ENCODE data around the gene GGT5.
"Not testable (repeated sequence)": the region's sequence is repeated elsewhere in the genome, so short reads cannot be mapped to it uniquely, and the experiment has no call there.

GGT5 gene

DNA sequence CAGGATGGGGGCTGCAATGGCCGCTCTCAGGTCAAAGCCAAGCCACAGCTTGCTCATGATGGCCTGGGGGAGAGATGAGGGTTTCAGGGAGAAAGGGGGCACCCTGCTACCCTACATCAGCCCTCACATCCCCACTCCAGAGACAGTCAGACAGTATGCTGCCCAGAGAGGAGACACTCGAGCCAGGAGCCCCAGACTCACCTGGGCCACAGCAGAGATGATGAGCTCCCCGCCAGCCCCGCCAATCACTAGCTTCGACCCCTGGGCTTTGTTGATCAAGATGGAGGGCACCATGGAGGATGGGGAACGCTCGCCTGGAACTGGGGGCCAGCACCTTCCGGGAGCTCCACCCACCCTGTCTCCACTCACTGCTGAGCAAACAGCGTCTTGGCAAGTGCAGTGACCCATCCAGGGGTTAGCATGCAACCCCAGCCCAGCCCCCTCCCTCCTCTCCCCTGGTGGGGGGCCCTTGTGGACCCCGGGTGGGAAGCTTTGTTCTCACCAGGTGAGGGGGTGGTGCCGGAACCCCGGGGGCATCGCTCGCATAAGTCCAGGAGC lies 19.8 kb downstream of the GGT5 start:
- DNase-seq = no peak
- TF ChIP-seq POLR2A (IDR thresholded peaks at IDR 0.05; ENCODE audit: low read length) (no peak), GATA1 (IDR thresholded peaks at IDR 0.05; ENCODE audit: low read depth, low read length) (no peak)

DNA sequence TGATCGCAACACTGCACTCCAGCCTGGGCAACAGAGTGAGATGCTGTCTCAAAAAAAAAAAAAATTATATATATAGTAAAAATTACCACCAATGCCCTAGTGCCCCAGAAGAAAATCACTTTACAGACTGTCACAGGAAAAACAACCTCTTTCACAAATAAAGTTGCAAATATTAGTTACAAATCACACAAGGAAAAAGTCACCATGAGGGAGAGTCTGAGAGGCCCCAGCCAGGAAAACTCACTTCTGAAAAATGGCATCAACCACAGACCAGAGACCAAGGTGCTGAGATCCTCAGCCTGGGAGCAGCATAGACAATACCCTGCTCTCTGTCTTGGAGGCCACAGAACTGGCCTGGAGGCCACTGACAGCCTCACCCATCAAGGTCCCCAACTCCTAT lies 20.4 kb downstream of the GGT5 start:
- no peak for DNase-seq
- no peak for TF ChIP-seq POLR2A (IDR thresholded peaks at IDR 0.05; ENCODE audit: low read length)
- no peak for TF ChIP-seq GATA1 (IDR thresholded peaks at IDR 0.05; ENCODE audit: low read depth, low read length)

DNA sequence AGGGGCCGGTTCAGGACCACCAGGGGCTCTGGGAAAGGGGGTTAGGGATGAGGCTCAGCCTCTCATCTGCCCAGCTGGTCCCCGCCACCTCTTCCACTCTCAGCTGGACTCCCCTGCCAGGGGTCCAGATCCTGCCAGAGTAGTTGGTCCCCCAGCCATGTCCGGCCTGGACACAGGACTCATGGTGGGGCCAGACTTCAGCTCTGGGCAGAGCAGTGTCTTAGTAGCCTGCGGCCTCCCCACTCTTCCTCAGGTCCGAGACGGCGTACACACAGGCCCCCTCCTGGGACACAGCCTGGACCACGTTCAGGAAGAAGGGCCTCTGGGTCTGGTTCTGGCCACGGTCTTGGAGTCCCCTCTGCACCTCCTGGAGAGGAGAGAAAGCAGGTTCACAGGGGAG lies 25.1 kb downstream of the GGT5 start:
- TF ChIP-seq POLR2A (IDR thresholded peaks at IDR 0.05; ENCODE audit: low read length) = no peak
- no peak for TF ChIP-seq GATA1 (IDR thresholded peaks at IDR 0.05; ENCODE audit: low read depth, low read length)
- no peak for DNase-seq

DNA sequence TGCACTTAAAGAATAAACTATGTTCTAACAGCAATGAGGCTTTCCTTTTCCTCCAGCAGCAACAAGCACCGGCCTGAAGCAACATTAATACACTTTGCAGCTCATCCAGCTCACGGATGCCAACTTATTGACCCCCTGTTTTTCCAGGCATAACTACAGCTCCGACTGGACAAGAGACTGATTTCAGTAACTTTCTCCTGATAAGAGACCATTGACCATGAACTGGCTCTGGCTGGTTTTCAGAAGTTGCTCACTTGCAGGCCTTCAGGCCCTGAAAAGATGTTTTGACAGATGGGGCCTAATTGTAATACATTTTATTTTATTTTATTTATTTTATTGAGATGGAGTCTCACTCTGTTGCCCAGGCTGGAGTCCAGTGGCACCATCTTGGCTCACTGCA lies 27.5 kb downstream of the GGT5 start:
- DNase-seq = no peak

DNA sequence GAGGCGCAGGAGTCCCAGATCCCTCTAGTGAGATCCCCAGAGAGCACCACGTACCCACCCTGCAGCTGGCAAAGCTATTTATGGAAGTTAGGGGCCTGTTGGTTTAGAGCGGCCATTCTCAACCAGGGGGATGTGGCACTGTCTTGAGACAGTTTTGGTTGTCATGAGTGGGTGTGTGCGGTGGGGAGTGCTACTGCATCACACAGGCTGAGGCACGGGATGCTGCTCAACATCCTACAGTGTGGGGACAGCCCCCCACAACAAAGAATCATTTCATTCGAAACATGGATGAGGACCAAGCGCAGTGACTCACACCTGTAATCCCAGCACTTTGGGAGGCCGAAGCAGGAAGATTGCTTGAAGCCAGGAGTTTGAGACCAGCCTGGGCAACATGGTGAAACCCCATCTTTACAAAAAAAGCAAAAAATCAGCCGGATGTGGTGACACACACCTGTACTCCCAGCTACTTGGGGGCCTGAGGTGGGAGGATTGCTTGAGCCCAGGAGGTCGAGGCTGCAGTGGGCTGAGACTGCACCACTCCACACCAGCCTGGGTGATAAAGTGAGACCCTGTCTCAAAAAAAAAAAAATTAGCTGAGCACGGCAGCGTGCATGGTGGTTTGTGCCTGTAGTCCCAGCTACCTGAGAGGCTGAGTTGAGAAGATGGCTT lies 28.2 kb downstream of the GGT5 start:
- TF ChIP-seq POLR2A (IDR thresholded peaks at IDR 0.05; ENCODE audit: low read length) = no peak
- TF ChIP-seq GATA1 (IDR thresholded peaks at IDR 0.05; ENCODE audit: low read depth, low read length) = no peak
- no peak for DNase-seq

More for the DNA sequence above, 27.5 kb downstream of the GGT5 start:
- TF ChIP-seq GATA1 (IDR thresholded peaks at IDR 0.05; ENCODE audit: low read depth, low read length) (no peak), POLR2A (IDR thresholded peaks at IDR 0.05; ENCODE audit: low read length) (no peak)

DNA sequence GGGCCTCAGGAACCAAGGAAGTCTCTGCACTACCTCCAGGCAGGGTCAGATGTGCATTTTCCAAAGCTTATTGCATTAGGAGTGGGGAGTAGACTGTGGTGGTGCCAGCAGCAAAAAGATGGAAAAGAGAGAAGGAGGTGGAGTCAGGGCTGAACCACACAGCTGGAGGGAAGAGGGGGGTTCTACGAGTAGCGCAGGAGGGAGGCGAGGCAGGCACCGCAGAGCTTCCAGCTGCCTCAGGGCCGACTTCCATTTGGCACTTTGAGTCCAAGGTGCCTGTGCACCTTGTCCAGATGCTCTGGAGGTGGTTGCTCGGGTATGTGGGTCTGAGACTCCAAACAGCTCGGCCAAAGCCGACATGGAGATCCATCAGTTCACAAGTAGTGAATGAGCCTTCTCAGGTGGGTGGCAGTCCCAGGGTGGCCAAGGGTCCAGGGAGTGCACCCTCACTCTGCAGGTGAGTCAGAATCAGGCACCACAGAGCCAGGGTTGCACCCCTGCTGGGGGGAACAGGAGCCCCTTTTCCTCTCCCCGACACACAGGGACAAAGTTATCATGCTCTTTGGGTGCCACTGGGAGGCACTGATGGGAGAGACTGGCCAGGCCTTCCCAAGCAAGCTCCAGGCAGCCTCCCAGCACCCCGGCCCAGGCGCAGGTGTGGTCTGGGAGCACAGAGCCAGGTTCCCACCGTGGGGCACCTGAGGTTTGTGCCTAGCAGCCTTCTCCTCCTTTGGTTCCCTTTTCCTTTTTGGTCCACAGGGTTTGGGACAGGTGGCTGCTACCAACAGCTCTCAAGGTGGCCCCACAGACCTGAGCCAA lies 30.2 kb downstream of the GGT5 start:
- TF ChIP-seq POLR2A (IDR thresholded peaks at IDR 0.05; ENCODE audit: low read length) (no peak), GATA1 (IDR thresholded peaks at IDR 0.05; ENCODE audit: low read depth, low read length) (no peak)
- DNase-seq = no peak

DNA sequence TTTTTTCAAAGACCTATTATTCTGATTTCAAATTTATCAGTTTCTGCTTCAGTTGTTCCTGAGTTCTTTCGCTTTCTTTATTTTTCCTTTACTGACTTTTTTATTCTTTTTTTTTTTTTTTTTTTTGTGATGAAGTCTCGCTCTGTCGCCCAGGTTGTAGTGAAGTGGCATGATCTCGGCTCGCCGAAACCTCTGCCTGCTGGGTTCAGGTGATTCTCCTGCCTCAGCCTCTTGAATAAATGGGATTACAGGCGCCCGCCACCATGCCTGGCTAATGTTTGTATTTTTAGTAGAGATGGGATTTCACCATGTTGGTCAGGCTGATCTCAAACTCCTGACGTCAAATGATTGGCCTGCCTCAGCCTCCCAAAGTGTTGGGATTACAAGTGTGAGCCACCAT lies 31.8 kb downstream of the GGT5 start:
- not testable (repeated sequence) for DNase-seq

DNA sequence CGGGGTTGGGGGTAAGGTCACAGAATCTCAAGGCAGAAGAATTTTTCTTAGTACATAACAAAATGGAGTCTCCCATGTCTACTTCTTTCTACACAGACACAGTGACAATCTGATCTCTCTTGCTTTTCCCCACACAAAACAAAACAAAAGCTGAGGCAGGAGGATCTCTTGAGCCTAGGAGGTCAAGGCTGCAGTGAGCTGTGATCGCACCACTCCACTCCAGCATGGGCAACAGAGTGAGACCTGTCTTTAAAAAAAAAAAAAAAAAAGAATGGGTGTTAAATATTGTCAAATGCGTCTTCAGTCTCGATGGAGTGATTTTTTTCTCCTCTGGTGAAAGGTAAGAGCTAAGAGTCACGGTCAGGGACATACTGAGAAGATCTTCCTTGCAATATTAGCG lies 33.2 kb downstream of the GGT5 start:
- not testable (repeated sequence) for DNase-seq

DNA sequence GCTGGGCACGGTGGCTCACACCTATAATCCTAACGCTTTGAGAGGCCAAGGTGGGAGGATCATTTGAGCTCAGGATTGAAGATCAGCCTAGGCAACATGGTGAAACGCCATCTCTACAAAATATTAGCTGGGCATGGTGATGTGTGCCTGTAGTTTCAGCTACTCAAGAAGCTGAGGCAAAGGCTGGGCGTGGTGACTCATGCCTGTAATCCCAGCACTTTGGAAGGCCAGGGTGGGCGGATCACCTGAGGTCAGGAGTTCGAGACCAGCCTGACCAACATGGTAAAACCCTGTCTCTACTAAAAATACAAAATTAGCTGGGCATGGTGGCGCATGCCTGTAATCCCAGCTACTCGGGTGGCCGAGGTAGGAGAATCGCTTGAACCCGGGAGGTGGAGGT lies 34.5 kb downstream of the GGT5 start:
- not testable (repeated sequence) for DNase-seq

DNA sequence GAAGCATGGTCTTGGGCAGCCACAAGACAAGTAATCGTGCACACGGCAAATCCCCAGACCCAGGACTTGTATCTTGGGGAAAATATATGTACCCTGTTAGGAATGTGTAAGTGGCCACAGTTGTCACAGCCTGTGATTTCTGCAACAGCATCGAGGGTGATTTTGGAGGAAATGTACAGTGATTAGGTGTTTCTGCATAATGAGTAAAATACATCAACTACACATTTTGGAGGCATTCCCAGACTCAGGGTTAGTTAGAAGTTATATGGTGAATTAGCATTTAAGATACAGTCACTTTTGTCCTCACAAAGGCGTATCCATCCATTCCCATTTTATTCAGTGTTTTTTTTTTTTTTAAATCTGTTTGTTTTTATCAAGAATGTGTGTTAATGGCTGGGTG lies 35.2 kb downstream of the GGT5 start:
- TF ChIP-seq POLR2A (IDR thresholded peaks at IDR 0.05; ENCODE audit: low read length) (no peak), GATA1 (IDR thresholded peaks at IDR 0.05; ENCODE audit: low read depth, low read length) (no peak)
- no peak for DNase-seq

DNA sequence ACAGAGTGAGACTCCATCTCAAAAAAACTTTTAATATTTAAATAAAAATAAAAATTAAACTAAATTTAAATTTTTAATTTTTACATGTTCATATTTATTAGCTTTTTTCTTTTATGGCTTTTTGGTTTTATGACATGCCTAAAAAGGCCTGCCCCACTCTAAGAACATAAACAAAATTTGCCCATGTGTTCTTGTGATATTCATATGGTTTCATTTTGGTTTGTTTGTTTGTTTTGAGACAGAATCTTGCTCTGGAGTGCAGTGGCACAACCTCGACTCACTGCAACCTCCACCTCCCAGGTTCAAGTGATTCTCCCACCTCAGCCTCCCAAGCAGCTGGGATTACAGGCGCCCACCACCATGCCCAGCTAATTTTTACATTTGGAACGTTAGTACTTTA lies 35.9 kb downstream of the GGT5 start:
- no peak for DNase-seq
- no peak for TF ChIP-seq GATA1 (IDR thresholded peaks at IDR 0.05; ENCODE audit: low read depth, low read length)
- no peak for TF ChIP-seq POLR2A (IDR thresholded peaks at IDR 0.05; ENCODE audit: low read length)

DNA sequence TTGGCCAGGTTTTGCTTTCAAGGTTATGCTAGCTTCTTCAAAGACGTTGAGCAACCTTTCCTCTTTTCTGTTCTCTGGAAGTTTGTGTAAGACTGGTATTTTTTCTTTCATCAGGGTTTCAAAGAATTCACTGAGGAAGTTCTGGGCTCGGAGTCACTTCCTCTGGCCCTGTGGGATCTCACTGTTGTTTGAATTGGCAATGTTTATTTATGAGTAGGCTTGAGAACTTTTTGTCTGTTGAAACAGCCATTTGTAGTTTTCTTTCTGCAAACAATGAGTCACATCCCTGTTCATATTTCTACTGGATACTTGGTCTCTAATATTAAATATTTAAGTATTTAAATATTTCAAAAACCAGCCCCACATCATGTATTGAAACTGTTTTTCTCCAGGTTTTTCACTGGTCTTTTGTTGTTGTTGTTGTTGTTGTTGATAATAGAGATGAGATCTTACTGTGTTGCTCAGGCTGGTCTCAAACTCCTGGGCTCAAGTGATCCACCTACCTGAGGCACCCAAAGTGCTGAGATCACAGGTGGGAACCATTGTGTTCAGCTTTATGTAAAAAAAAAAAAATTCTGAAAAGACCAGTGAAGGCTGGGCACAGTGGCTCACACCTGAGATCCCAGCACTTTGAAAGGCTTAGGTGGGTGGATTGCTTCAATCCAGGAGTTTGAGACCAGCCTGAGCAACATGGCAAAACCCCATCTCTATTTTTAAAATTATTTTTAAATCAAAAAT lies 36.7 kb downstream of the GGT5 start:
- no peak for TF ChIP-seq POLR2A (IDR thresholded peaks at IDR 0.05; ENCODE audit: low read length)
- no peak for DNase-seq

DNA sequence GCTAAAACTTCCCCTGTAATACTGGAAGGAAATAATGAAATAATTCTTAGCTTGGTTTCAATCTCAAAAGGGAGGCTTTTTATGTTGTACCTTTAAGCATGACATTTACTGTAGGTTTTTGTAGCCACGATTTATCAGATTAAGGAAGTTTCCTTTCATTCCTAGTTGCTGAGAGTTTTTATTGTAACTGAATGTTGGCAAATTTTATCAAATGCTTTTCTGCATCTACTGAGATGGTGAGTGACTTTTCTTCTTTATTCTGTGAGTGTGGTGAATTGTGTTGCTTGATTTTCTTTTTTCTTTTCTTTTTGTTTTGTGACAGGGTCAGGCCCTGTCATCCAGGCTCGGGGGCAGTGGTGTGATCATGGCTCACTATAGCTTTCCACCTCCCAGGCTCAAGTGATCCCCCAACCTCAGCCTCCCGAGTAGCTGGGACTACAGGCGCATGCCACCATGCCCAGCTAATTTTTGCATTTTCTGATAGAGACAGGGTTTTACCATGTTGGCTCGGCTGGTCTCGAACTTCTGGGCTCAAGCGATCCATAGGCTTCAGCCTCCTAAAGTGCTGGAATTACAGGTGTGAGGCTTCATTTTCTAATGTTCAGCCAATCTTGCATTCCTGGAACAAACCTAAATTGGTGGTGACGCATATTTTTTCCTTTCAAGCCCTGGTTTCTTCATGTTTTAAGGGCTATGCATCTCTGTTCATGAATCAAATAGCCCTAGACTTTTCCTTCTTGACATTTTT lies 37.4 kb downstream of the GGT5 start:
- DNase-seq = no peak
- TF ChIP-seq GATA1 (IDR thresholded peaks at IDR 0.05; ENCODE audit: low read depth, low read length) = no peak
- no peak for TF ChIP-seq POLR2A (IDR thresholded peaks at IDR 0.05; ENCODE audit: low read length)

DNA sequence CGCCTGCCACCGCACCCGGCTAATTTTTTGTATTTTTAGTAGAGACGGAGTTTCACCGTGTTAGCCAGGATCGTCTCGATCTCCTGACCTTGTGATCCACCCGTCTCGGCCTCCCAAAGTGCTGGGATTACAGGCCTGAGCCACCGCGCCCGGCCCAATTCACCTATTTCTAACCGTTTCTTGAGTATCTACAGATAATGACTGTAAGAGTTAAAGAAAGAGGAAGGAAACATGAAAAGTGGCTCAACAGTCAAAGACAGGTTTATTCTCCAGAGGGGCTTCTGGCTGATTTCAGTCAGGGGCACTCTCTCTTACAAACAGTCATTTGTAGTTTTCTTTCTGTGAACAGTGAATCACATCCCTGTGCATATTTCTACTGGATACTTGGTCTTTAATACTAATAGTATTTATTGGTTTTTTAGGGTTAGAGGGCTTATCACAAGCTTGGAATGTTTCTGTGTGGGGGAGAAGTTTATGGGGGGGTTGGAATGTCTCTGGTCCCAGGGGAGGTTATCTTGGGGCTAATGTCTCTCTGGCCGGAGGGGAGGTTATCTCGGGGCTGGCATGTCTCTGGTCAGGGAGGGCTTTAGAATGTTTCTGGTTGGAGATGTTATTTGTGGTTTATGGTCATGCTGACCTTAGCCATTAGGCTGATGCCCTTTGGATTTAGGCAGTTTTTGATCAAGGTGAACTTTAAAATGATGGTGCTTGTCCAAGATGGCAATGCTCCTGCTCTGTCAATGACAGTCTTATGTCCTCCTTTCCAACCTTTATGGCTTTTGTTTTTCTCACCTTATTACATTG lies 38.2 kb downstream of the GGT5 start:
- not testable (repeated sequence) for DNase-seq

Data from erythroblast (primary cell).